Measurements from ENCODE around the gene ZDHHC8.

ZDHHC8 gene

DNA sequence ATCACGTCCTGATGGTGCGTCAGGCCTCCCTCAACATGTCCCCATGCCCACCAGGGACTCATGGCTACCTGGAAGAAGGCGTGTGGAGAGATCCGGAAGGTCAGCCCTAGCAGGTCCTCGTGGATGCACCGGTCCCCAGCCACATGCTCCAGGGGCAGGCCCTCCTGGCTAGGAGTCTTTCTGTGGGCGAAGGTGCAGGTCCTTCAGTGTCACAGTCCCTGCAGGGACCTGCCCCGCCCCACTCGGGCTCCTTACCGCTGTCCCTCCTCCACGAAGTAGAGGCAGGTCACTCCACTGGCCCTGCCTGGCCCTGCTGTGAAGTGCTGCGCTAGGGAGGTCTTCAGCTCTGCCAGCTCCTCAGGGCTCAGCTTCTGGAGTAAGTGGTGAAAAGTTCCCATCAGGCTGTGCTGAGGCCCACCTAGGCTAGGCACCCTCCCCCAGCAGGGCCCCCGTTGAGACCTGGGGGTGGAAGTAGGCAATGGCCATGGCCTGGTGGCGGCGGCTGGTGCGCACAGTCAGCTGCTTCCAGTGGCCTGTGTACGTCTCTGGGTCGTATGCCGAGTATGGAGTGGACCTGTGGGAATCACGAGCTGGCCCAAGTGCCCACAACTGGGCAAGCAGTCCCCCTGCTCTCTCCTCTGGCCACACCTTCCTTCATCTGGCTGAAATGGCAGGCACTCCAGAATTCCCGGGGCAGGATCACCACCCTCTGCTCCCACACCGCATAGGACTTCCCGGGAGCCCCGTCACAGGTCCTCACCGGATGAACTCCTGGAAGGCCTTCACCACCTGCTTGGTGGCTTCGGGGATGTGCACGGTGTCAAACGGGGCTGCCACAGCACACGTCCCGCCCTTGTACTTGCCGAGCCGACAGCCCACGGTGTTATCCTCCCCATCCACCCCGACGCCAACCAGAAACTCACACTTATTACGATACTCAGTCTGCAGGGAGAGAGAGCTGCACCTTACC lies 16.8 kb upstream of the ZDHHC8 start:
- DNase-seq, result no peak

DNA sequence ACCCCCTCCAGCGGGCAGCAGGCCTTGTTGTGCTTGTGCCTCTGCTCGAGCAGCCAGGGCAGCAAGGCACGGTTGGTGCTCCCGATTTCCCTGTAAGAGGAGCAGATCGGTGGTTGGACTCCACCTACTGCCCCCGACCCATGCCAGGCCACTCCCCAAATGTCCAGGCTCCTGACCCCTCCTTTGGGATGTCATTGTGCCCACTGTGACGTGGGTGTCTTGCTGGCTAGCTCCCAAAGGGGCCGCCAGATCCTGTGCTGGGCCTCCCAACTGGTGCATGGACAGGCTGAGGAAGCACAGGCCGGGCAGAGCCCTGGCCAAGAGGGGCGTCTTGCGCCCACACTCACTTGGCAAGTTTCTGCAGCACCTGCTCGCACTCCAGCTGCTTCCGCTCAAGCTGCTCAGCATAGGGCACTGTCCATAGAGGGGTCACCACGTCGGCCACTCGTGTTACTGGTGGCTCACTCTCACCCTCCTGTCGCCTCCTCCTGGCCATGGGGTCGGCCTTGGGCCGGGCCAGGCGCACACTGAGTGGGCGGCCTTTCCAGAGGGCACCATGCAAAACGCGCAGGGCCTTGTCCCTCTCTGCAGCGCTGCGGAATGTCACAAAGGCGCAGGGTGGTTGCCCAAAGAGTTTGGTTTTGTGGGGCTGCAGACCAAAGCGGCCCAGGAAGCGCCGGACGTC lies 15.8 kb upstream of the ZDHHC8 start, which contains the start of gene RANBP1:
Gene RANBP1, plus strand, starts transcription at position 414 of the 685 bp plus-strand sequence. Its CDS starts 81 bp downstream, at position 495.
- DNase-seq, result no peak

- DNase-seq, result no peak
These were observed 15.1 kb upstream of the ZDHHC8 start for GRCh38 chr22:20116376-20116950.

DNA sequence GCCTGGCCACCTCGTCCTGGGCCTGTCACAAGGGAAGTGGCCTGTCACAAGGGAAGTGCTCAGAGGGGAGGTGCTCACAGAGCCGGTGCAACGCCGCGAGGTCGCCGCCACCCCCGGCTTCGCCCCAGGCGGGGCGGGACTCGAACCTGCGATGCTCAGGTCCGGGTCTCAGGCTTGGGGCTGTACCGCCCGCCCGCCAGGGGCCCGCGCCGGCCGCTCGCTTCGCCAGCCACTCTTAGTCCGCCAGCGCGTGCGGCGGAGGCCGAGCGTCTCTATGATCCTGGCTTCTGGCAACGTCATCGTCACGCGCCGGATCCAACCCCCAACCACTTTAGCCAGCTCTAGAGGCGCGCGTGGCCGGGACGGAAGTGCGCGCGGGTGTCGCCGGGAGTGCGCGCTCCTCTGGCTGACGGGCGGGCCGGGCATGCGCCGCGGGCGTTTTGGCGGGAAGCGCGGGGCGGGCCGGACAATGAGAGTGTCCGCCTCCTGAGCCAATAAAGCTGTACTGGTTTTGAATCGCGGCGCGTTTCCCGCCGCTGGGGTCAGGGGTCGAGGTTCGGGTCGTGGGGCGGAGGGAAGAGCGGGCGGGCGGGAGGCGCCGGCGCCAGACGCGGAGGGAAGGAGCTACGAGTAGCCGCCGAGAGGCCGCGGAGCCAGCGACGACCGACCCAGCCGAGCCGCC lies 14.5 kb upstream of the ZDHHC8 start, which contains the start of gene TRMT2A:
Gene TRMT2A, minus strand, starts transcription at position 276 of the 682 bp plus-strand sequence. CDS start 320 bp downstream, outside the sequence.
- peak; percentile 97 for DNase-seq

- peak; percentile 78 for DNase-seq
These were observed 13.8 kb upstream of the ZDHHC8 start for GRCh38 chr22:20117633-20118299.

DNA sequence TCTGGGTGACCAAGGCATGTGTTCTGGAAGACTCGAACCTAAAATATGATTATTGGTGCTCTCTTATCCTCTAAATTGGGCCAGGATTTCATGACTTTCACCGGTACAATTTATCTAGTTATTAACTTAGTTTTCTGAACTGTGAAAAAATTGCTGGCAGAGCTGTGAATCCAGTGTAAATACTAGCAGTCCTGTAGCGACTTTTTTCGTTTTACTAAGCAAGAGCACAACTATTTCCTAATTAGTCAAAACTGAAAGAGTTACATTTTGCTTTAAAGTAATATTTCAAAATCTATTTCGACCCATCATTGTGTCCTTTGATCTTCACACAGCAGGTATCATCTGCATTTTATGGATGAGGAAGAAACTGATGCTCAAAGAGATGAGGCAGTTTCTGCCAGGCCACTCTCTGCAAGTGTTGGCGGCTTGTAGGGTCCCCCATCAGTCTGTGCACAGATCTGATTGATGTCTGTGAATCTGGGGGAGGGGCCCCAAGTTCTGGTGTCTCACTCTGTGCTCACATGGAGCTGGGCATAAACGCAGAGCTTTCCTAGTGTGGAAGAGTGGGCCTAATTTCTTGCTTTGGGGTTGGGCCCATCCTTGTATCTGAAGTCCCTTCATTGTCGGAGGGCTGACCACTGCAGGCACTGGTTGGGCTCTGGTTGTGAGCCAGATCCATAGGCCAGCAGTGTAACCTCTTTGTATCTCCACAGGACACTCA lies 13.1 kb upstream of the ZDHHC8 start:
- no peak for DNase-seq

DNA sequence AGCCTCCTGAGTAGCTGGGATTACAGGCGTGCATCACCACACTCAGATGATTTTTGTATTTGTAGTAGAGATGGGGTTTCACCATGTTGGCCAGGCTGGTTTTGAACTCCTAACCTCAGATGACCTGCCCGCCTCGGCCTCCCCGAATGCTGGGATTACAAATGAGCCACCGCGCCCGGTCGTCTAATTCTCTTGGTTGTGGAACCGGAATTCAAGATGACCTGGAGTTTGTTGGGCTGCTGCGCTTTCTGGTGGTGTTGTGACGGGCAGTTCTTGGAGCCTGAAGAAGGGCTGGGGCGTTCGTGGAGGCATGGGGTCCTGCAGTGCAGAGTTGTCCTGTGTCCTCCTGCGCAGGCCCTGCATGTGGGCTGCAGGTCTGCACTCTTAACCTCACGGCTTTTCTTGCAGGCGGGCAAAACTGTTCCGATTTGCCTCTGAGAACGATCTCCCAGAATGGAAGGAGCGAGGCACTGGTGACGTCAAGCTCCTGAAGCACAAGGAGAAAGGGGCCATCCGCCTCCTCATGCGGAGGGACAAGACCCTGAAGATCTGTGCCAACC lies 9.7 kb upstream of the ZDHHC8 start:
- DNase-seq, result no peak

GRCh38 chr22:20123366-20124082 lies 8.1 kb upstream of the ZDHHC8 start:
- DNase-seq, result no peak

DNA sequence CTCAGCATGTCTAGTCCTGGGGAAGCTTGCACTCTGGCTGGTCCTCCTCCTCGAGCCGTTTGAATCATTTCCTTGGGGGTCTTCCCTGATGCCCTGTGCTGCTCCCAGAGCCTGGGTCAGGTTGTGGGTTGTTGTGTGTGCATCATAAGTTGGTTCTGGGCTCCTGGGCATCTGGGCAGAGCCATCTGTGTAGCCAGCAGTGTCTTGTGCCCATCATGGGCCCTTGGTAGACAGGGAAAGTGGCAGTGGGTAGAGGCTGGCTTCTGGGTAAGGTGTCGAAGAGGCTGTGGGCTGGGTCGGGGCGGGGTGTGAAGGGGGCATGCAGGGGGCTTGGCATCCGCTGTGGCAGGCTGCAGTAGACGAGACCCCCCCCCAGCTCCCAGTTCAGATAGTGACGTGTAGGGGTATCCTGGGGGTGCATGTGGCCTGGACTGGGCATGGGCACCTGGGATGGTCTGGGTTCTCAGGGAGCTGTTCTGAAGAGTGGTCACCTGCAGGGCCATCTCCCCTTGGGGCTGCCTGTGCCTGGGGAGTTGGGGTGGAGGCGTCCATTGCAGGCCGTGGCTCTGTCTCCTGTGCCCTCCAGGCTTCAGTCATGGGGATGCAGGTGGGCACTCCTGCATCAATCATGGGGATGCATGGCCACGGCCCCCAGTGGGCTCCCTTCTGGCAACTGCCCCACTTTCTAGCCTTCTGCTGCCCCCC lies 7.4 kb upstream of the ZDHHC8 start:
- no peak for DNase-seq

- DNase-seq, result no peak
These were observed 6.1 kb upstream of the ZDHHC8 start for GRCh38 chr22:20125201-20126174.

- DNase-seq, result no peak
These were observed 5.1 kb upstream of the ZDHHC8 start for GRCh38 chr22:20126284-20127029.

GRCh38 chr22:20127318-20127868 lies 4.2 kb upstream of the ZDHHC8 start:
- no peak for DNase-seq

GRCh38 chr22:20127869-20128618 lies 3.6 kb upstream of the ZDHHC8 start:
- DNase-seq, result no peak

DNA sequence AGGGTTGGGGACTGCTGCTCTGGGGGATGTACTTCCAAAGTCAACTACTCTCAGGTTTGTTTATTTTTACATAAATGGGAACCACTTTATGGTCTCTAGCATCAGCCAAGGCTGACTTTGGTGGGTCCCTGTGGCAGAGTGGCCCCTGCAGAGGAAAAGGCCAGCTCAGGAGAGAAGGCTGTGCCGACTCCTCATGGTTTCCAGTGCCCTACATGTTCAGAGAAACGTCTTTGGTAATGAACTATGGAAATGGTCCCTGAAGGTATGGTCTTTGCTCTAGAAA lies 3.0 kb upstream of the ZDHHC8 start:
- no peak for DNase-seq

DNA sequence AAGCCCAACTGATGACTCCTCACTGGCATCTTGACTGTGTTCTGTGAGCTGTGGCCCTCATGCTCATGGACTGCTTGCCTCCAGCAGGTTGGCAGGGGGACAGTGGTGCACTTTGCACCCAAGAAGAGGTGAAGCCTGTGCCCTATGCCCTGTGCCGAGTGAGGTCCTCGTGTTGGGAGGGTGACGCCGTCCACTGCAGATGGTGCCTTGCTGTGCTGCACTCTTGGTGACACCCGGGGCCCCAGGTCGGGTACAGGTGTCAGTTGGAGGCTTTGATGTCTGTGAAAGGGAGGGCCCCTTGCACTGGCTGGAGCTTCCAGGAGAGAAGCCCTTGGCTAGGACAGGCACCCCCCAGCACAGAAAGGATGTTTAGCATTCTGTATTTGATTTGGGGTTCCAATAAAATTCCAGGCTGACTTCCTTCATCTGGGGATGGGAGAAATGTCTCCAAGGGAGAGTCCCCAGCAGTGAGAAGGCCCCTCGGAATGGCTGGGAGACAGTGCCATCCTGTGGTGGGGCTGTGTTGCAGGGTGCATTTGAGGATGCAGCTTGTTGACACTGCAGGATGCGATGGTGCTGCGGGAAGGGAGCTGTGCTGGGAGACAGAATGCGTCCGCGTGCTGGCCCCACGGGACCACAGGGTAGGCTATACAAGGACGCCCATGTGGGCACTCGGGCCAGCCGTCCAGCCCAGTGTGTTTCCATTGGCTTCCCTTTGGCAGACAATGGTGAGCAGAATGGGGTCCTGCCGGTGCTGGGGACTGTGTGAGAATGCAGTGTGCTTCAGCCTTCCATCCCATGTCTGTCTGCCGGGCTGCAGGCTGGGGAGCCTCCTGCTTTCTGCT lies 2.5 kb upstream of the ZDHHC8 start:
- peak; percentile 56 for DNase-seq

DNA sequence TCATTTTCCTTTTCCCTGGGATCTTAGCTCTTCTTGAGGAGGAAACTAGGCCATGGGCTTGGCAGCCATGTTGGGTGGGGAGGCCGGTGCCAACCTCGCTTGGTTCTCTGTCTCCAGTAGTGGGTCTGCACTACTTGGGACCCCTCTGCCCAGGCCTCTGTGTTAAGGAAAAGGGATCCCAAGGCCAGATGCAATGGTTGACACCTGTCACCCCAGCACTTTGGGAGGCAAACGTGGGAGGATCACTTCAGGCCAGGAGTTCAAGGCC lies 1.9 kb upstream of the ZDHHC8 start:
- DNase-seq, result no peak

Data from stimulated activated CD4-positive, alpha-beta T cell treated with anti-CD3 and anti-CD28 coated beads, Interleukin-4, amount 100 ng/mL, for 1 hour (primary cell).